ENCODE measurements around the gene KLHL1.

KLHL1 gene

DNA sequence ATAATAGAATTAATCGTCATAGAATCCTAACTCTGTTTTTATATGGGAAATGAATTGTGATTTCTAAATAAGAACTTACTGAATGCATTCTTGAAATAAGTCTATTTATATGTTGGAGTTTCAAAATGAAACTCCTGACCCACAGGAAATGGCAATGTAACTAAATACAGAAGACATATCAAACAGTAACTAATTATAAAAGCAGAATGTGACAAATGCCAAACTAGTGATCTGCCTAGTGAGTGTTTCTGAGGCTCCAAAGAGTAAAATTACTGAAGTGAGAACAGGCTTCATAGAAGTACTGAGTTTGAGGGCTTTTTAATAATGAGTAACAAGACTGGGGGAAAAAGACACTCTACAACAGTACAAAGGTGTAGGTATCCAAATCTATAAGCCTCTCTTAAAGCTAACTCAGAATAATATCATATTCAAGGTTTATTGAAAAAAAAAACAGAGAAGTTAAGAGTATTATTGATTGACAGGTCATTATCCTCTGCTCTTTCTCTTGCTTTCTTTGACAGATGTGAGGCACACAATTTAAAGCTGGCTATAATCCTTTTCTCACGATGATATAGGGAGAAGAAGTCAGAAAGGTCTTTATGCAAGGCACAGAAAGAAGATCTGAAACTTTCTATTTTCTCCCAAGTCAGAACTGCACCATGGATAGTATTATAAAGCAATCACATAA is 18.1 kb downstream of the KLHL1 start:
- no peak overlapping the region for H3K9ac ChIP-seq (ENCODE audit: low read length in 5 of 5)
- no peaks in the 10 kb centered on the region for H3K9me3 ChIP-seq (ENCODE audit: control insufficient read depth in 5 of 5, low read length in 5 of 5)
- H3K4me1 ChIP-seq (ENCODE audit: control insufficient read depth in 5 of 5, insufficient read depth in 5 of 5, low read length in 5 of 5): no peaks in the 10 kb centered on the region
- H3K4me3 ChIP-seq (ENCODE audit: low read depth in 1 of 5, low read length in 5 of 5): no peak overlapping the region
- H3K36me3 ChIP-seq (ENCODE audit: control insufficient read depth in 5 of 5, insufficient read depth in 5 of 5, low read length in 5 of 5): no peaks in the 10 kb centered on the region
- H3K27ac ChIP-seq (ENCODE audit: low read depth, low read length): no peak overlapping the region
- H3K27me3 ChIP-seq (ENCODE audit: control insufficient read depth in 5 of 5, insufficient read depth in 4 of 5, low read length in 5 of 5): no peaks in the 10 kb centered on the region

DNA sequence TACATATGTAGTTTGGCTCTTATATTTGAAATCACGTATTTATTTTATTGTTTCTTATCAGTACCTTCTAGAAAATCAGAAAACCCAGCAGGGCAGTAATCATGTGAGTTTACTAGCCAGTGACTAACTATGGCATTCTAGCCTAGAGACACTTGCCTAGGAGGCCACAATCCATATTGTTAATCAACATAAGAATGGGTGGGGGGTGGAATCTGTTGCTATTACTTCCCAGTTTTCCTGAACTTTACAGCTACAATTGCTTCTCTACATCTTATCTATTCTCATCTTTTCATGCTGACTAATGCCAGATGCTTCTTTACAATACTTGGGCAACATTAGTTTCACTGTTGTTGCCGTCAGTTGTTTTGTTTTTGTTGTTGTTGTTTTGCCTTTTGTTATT is 19.3 kb downstream of the KLHL1 start:
- Histone ChIP-seq H3K27ac (ENCODE audit: low read depth, low read length) (no peak overlapping the region), H3K9me3 (ENCODE audit: control insufficient read depth in 5 of 5, low read length in 5 of 5) (no peaks in the 10 kb centered on the region), H3K27me3 (ENCODE audit: control insufficient read depth in 5 of 5, insufficient read depth in 4 of 5, low read length in 5 of 5) (no peaks in the 10 kb centered on the region), H3K4me1 (ENCODE audit: control insufficient read depth in 5 of 5, insufficient read depth in 5 of 5, low read length in 5 of 5) (no peaks in the 10 kb centered on the region), H3K36me3 (ENCODE audit: control insufficient read depth in 5 of 5, insufficient read depth in 5 of 5, low read length in 5 of 5) (no peaks in the 10 kb centered on the region), H3K9ac (ENCODE audit: low read length in 5 of 5) (no peak overlapping the region), H3K4me3 (ENCODE audit: low read depth in 1 of 5, low read length in 5 of 5) (no peak overlapping the region)

DNA sequence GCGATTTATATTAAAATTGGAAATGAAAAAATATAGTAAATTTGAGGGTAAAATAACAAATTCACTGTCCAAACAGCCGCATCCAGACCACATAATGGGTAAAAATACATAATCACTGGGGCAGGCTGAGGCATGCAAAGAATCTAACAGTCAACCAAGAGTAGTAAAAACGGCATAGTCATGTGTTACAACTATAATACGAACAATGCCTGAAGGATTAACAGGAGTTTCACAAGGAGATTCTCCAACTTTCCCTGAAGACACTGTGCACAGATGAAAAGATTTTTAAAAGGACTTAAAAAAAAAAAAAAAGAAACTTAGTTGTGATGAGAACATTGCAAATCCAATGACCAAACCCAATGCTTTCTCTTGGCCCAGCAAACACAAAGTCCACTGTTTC is 21.0 kb downstream of the KLHL1 start:
- Histone ChIP-seq H3K27ac (ENCODE audit: low read depth, low read length) (no peak overlapping the region), H3K9me3 (ENCODE audit: control insufficient read depth in 5 of 5, low read length in 5 of 5) (no peaks in the 10 kb centered on the region), H3K36me3 (ENCODE audit: control insufficient read depth in 5 of 5, insufficient read depth in 5 of 5, low read length in 5 of 5) (no peaks in the 10 kb centered on the region), H3K4me3 (ENCODE audit: low read depth in 1 of 5, low read length in 5 of 5) (no peak overlapping the region), H3K27me3 (ENCODE audit: control insufficient read depth in 5 of 5, insufficient read depth in 4 of 5, low read length in 5 of 5) (no peaks in the 10 kb centered on the region), H3K4me1 (ENCODE audit: control insufficient read depth in 5 of 5, insufficient read depth in 5 of 5, low read length in 5 of 5) (no peaks in the 10 kb centered on the region), H3K9ac (ENCODE audit: low read length in 5 of 5) (no peak overlapping the region)

DNA sequence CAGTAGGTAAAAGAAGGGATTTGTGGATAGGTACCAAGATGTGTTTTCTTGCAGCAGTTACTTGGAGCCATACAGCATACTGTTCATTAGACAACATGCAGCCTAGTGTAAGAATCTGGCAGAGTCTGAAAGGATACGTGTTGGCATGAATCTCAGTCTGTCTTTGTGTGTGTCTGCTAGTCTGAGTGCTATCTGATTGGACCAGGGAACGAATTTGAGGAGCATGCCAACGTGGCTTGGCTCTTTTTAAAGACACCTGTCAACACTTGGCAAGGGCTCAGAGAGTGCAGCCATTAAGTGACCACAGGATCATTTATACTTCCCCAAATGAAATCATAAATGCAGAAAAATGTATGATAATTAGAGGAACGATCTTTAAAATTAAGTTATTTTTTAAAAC is 28.2 kb downstream of the KLHL1 start:
- H3K27ac ChIP-seq (ENCODE audit: low read depth, low read length): no peak overlapping the region

DNA sequence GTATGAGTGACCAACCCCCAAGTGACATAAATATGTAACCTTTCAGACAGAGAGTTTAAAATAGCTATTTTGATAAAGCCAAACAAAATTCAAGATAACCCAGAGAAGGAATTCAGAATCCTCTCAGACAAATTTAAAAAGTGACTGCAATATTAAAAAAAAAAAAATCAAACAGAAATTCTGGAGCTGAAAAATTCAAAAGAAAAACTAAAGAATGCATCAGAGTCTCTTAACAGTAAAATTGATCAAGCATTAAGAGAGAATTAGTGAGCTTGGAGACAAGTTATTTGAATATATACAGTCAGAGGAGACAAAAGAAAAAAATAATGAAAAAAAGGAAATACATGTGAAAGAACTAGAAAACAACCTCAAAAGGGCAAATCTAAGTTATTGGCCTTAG is 53.7 kb downstream of the KLHL1 start:
- H3K27ac ChIP-seq (ENCODE audit: low read depth, low read length): no peak overlapping the region
- no peaks in the 10 kb centered on the region for H3K4me1 ChIP-seq (ENCODE audit: control insufficient read depth in 5 of 5, insufficient read depth in 5 of 5, low read length in 5 of 5)
- H3K4me3 ChIP-seq (ENCODE audit: low read depth in 1 of 5, low read length in 5 of 5): no peak overlapping the region
- no peak overlapping the region for H3K9ac ChIP-seq (ENCODE audit: low read length in 5 of 5)
- H3K27me3 ChIP-seq (ENCODE audit: control insufficient read depth in 5 of 5, insufficient read depth in 4 of 5, low read length in 5 of 5): no peaks in the 10 kb centered on the region
- no peaks in the 10 kb centered on the region for H3K36me3 ChIP-seq (ENCODE audit: control insufficient read depth in 5 of 5, insufficient read depth in 5 of 5, low read length in 5 of 5)
- H3K9me3 ChIP-seq (ENCODE audit: control insufficient read depth in 5 of 5, low read length in 5 of 5): peaks cover 0 to 4% (median 0%) of the 10 kb centered on the region in 5 donors

More for the DNA sequence above, 28.2 kb downstream of the KLHL1 start:
- H3K27me3 ChIP-seq (ENCODE audit: control insufficient read depth in 5 of 5, insufficient read depth in 4 of 5, low read length in 5 of 5): no peaks in the 10 kb centered on the region
- H3K4me3 ChIP-seq (ENCODE audit: low read depth in 1 of 5, low read length in 5 of 5): no peak overlapping the region
- no peaks in the 10 kb centered on the region for H3K9me3 ChIP-seq (ENCODE audit: control insufficient read depth in 5 of 5, low read length in 5 of 5)
- no peak overlapping the region for H3K9ac ChIP-seq (ENCODE audit: low read length in 5 of 5)
- no peaks in the 10 kb centered on the region for H3K36me3 ChIP-seq (ENCODE audit: control insufficient read depth in 5 of 5, insufficient read depth in 5 of 5, low read length in 5 of 5)
- no peaks in the 10 kb centered on the region for H3K4me1 ChIP-seq (ENCODE audit: control insufficient read depth in 5 of 5, insufficient read depth in 5 of 5, low read length in 5 of 5)

DNA sequence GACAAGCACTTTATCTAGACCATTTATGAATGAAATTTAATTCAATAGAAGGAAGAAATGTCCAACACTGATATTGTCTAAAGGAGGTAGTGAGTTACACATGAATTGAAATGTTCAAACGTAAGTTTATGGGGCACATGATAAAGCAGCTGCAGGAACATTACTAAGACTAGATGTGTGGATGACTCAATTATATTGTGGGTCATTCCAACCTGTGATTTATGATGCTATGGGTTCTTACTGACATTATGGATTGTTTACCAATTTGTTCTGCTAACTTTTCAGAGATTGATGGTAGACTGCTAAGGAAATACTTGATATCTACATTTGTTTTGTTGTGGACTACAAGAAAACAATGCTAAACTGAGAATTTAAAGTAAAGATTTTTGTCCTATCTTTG is 56.7 kb downstream of the KLHL1 start:
- Histone ChIP-seq H3K36me3 (ENCODE audit: control insufficient read depth in 5 of 5, insufficient read depth in 5 of 5, low read length in 5 of 5) (no peaks in the 10 kb centered on the region), H3K27me3 (ENCODE audit: control insufficient read depth in 5 of 5, insufficient read depth in 4 of 5, low read length in 5 of 5) (no peaks in the 10 kb centered on the region), H3K4me1 (ENCODE audit: control insufficient read depth in 5 of 5, insufficient read depth in 5 of 5, low read length in 5 of 5) (no peaks in the 10 kb centered on the region), H3K27ac (ENCODE audit: low read depth, low read length) (no peak overlapping the region), H3K9ac (ENCODE audit: low read length in 5 of 5) (no peak overlapping the region), H3K4me3 (ENCODE audit: low read depth in 1 of 5, low read length in 5 of 5) (no peak overlapping the region), H3K9me3 (ENCODE audit: control insufficient read depth in 5 of 5, low read length in 5 of 5) (no peaks in the 10 kb centered on the region)

DNA sequence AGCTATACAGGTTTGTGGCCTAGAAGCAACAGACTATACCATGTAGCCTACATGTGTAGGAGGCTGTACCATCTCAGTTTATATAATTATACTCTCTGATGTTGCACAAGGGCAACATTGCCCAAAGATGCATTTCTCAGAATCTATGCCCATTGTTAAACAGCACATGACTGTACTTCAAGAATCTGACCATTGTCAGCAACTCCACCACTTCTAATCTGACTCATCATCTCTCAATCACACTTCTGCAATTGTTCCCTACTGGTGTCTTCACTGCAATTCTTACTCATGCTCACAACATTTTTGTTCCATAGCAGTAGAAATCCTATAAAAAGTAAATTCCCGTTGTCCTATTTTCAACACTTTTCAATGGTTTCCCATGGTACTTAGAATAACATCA is 64.6 kb downstream of the KLHL1 start:
- H3K27me3 ChIP-seq (ENCODE audit: control insufficient read depth in 5 of 5, insufficient read depth in 4 of 5, low read length in 5 of 5): no peaks in the 10 kb centered on the region
- H3K27ac ChIP-seq (ENCODE audit: low read depth, low read length): no peak overlapping the region
- no peaks in the 10 kb centered on the region for H3K36me3 ChIP-seq (ENCODE audit: control insufficient read depth in 5 of 5, insufficient read depth in 5 of 5, low read length in 5 of 5)
- no peak overlapping the region for H3K9ac ChIP-seq (ENCODE audit: low read length in 5 of 5)
- H3K4me1 ChIP-seq (ENCODE audit: control insufficient read depth in 5 of 5, insufficient read depth in 5 of 5, low read length in 5 of 5): no peaks in the 10 kb centered on the region
- H3K9me3 ChIP-seq (ENCODE audit: control insufficient read depth in 5 of 5, low read length in 5 of 5): no peaks in the 10 kb centered on the region
- no peak overlapping the region for H3K4me3 ChIP-seq (ENCODE audit: low read depth in 1 of 5, low read length in 5 of 5)

DNA sequence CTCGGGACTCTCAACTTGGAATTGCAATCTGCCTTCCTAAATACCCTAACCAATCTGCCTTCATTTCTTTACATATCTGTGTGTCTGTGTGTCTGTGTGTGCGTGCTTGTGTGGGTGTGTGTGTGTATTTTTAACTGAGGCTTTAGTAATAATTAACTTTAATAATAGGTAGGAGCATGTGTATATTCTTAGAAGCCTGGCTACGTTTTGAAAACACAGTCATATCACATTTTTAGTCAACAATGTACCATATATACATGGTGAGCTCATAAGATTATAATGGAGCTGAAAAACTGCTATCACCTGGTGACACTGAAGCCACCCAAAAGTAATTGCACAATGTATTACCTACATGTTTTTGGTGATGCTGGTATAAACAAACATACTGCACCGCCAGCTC is 66.1 kb downstream of the KLHL1 start:
- no peak overlapping the region for H3K9ac ChIP-seq (ENCODE audit: low read length in 5 of 5)
- no peaks in the 10 kb centered on the region for H3K36me3 ChIP-seq (ENCODE audit: control insufficient read depth in 5 of 5, insufficient read depth in 5 of 5, low read length in 5 of 5)
- no peaks in the 10 kb centered on the region for H3K27me3 ChIP-seq (ENCODE audit: control insufficient read depth in 5 of 5, insufficient read depth in 4 of 5, low read length in 5 of 5)
- no peaks in the 10 kb centered on the region for H3K4me1 ChIP-seq (ENCODE audit: control insufficient read depth in 5 of 5, insufficient read depth in 5 of 5, low read length in 5 of 5)
- no peak overlapping the region for H3K4me3 ChIP-seq (ENCODE audit: low read depth in 1 of 5, low read length in 5 of 5)
- H3K9me3 ChIP-seq (ENCODE audit: control insufficient read depth in 5 of 5, low read length in 5 of 5): no peaks in the 10 kb centered on the region
- no peak overlapping the region for H3K27ac ChIP-seq (ENCODE audit: low read depth, low read length)

DNA sequence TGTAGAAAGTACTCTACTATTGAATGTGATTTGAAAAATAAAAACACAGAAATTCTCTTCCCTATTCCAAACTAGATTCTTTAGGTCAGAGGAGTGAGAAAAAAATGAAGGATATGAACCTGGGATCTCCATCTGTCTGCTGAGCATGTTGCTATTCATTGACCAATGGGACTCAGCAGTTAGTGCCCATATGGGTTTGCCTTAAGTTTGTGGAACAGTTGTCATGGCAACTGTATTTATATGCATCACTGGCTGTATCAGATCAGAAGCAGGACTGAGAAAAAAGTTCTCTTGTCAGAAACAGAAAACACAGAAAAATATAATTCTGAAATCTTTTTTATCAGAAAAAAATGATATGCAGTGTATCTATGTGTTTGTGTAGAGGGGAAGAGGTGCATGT is 74.0 kb downstream of the KLHL1 start:
- H3K9me3 ChIP-seq (ENCODE audit: control insufficient read depth in 5 of 5, low read length in 5 of 5): no peaks in the 10 kb centered on the region
- no peak overlapping the region for H3K4me3 ChIP-seq (ENCODE audit: low read depth in 1 of 5, low read length in 5 of 5)
- H3K4me1 ChIP-seq (ENCODE audit: control insufficient read depth in 5 of 5, insufficient read depth in 5 of 5, low read length in 5 of 5): no peaks in the 10 kb centered on the region
- no peak overlapping the region for H3K9ac ChIP-seq (ENCODE audit: low read length in 5 of 5)
- H3K36me3 ChIP-seq (ENCODE audit: control insufficient read depth in 5 of 5, insufficient read depth in 5 of 5, low read length in 5 of 5): no peaks in the 10 kb centered on the region
- H3K27me3 ChIP-seq (ENCODE audit: control insufficient read depth in 5 of 5, insufficient read depth in 4 of 5, low read length in 5 of 5): no peaks in the 10 kb centered on the region
- H3K27ac ChIP-seq (ENCODE audit: low read depth, low read length): no peak overlapping the region

DNA sequence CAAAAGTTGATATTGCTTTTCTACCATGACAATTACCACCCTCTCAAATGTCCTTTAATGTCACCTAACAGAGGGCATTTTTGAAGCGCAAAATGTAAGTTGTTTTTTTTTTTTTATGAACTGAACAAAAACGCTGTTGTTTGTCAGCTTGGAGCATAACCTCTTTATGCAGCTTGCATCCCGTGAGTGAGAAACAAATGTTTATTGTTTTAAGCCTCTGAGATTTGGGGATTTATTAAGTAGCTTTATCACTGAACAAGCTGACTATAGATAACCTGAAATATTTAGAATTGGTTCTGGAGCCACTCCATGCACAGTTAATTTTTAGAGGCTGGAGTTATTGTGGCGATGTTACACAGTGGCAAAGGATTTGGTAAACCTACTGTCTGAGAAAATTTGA is 80.7 kb downstream of the KLHL1 start:
- Histone ChIP-seq H3K9ac (ENCODE audit: low read length in 5 of 5) (no peak overlapping the region), H3K27me3 (ENCODE audit: control insufficient read depth in 5 of 5, insufficient read depth in 4 of 5, low read length in 5 of 5) (no peaks in the 10 kb centered on the region), H3K4me1 (ENCODE audit: control insufficient read depth in 5 of 5, insufficient read depth in 5 of 5, low read length in 5 of 5) (no peaks in the 10 kb centered on the region), H3K9me3 (ENCODE audit: control insufficient read depth in 5 of 5, low read length in 5 of 5) (no peaks in the 10 kb centered on the region), H3K36me3 (ENCODE audit: control insufficient read depth in 5 of 5, insufficient read depth in 5 of 5, low read length in 5 of 5) (no peaks in the 10 kb centered on the region), H3K4me3 (ENCODE audit: low read depth in 1 of 5, low read length in 5 of 5) (no peak overlapping the region), H3K27ac (ENCODE audit: low read depth, low read length) (no peak overlapping the region)

DNA sequence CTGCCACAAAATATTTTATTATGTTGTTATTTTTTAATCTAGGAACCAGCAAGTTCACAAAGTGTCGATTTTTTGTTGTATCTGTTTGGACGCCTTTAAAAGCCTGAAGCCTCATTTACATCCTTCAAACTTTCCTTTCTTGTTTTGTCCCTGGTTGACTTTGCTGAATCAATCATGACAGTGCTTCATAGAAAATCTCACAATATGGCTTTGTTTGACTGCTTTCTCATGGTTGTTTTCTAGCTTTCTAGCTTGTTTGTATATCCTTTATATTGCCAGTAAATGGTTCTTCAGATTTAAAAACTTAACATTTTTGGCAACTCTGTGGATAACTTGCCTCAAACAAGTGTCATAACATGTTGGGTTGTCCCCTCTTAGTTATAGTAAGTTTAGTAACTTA is 84.7 kb downstream of the KLHL1 start:
- no peak overlapping the region for H3K9ac ChIP-seq (ENCODE audit: low read length in 5 of 5)
- H3K4me1 ChIP-seq (ENCODE audit: control insufficient read depth in 5 of 5, insufficient read depth in 5 of 5, low read length in 5 of 5): no peaks in the 10 kb centered on the region
- no peaks in the 10 kb centered on the region for H3K9me3 ChIP-seq (ENCODE audit: control insufficient read depth in 5 of 5, low read length in 5 of 5)
- no peaks in the 10 kb centered on the region for H3K36me3 ChIP-seq (ENCODE audit: control insufficient read depth in 5 of 5, insufficient read depth in 5 of 5, low read length in 5 of 5)
- no peak overlapping the region for H3K4me3 ChIP-seq (ENCODE audit: low read depth in 1 of 5, low read length in 5 of 5)
- no peak overlapping the region for H3K27ac ChIP-seq (ENCODE audit: low read depth, low read length)
- no peaks in the 10 kb centered on the region for H3K27me3 ChIP-seq (ENCODE audit: control insufficient read depth in 5 of 5, insufficient read depth in 4 of 5, low read length in 5 of 5)

Data from subcutaneous abdominal adipose tissue (tissue), 5 donors.